Measurements from ENCODE around the gene CD46.
"Not testable (repeated sequence)": the region's sequence is repeated elsewhere in the genome, so short reads cannot be mapped to it uniquely, and the experiment has no call there.

GRCh38 chr1:207776045-207776444, 24.2 kb downstream of the CD46 start:
- TF ChIP-seq CTCF (IDR thresholded peaks at IDR 0.05); EP300 (IDR thresholded peaks at IDR 0.05; ENCODE audit: low read depth): not testable (repeated sequence)
